Activated gamma-delta T cell treated with Interleukin-2 at 50 U/mL for 16 hours (primary cell): ENCODE measurements around the gene HABP4.
"Not testable (repeated sequence)": the region's sequence is repeated elsewhere in the genome, so short reads cannot be mapped to it uniquely, and the experiment has no call there.

Experiments used
- DNase-seq: peaks from one replicate; pipeline ENCODE4 v3.0.0-alpha.2; 2020

Gene HABP4

GRCh38 chr9:96500696-96501632 lies 51.0 kb downstream of the HABP4 start:
- DNase-seq: no peak

DNA sequence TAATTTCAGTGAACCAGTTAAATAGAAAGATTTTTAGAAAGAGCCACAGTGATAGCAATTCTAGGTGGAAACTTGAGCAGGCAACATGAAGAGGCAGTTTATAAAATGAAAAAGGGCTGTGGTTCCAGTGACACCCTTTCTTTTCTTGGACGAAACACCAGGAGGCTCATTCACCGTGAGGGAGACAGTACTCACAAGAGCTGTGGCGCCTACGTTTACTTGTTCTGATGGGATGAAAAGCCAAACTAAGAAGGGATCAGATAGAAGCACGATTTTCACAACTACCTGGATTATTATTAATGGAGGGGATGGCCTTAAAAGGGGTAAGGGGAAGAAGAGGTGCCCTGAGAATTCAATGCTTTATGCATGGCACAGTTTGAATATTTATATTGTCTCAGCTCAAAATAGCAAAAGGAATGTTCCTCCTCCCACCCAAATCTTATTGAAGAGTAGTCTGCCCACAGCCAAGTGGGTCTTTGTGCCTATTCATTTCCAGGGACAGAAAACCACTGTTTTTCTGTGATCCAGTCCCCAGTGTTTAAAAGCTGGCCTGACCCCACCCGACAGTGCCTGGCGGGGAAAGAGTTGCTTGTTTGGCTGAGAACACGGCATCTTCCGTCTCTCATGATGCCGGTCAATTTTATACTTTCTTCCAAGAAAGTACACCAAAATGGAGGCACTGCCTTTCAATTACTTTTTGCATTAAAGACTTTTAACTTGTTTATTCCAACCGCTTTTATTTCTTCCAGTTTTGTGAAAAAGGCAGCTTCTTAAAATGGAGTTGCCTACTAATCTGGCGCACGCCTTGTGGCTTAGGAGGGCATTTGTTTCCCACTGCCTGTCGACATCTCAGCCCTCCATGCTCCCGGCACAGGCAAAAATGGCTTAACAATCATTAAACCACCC lies 51.9 kb downstream of the HABP4 start:
- DNase-seq: no peak

- DNase-seq: no peak
Measured at GRCh38 chr9:96502539-96503373, 52.8 kb downstream of the HABP4 start.

DNA sequence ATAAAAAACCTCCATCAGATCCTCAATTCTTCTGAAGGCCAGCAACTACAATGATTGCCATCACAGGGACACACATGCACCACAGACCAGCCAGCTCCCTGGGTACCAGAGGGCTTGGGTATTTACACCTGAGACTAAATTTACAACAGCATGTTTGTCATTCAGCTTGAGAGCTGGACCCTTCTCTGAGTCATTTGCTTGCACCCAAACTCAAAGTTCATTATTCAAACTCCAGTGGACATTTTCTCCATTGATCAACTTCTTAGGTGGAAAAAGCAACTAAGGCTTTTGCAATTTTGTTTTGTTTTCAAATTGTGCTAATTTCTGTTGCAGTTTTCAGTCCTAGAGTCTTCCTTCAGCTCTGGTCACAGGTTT lies 53.4 kb downstream of the HABP4 start:
- not testable (repeated sequence) for DNase-seq

GRCh38 chr9:96503918-96504317 lies 53.9 kb downstream of the HABP4 start:
- no peak for DNase-seq

- no peak for DNase-seq
Measured at GRCh38 chr9:96505316-96505991, 55.5 kb downstream of the HABP4 start.

DNA sequence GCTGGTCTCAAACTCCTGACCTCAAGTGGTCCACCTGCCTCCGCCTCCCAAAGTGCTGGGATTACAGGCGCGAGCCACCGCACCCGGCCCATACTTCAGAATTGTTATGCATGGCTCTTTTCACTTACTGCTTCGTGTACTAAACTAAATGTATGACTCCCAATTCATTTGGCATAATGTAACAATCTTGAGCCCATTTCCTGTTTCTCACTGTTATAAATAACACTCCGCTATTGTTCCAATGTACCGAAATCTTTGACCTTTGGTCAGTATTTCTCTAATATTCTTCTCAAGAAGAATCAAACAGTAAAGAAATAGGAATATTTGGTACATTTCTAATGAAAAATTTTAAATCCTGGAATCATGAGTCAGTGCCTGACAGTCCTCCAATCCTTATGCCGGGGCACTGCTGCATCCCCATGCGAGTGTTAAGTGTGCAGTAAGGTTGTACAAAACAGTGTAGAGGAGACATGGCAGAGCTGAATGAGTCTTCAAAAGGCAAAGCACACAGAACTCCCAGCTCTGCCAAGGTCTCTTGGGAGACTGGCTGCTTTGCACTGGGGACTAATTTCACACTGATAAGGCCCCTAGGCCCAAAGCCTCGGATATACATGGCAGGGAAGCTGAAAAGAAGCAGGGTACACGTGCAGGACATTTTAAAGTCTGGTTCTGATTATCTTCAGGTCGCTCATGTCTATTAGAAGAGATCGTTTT lies 58.4 kb downstream of the HABP4 start:
- DNase-seq: no peak

- DNase-seq: no peak
Measured at GRCh38 chr9:96509026-96509425, 59.1 kb downstream of the HABP4 start.

DNA sequence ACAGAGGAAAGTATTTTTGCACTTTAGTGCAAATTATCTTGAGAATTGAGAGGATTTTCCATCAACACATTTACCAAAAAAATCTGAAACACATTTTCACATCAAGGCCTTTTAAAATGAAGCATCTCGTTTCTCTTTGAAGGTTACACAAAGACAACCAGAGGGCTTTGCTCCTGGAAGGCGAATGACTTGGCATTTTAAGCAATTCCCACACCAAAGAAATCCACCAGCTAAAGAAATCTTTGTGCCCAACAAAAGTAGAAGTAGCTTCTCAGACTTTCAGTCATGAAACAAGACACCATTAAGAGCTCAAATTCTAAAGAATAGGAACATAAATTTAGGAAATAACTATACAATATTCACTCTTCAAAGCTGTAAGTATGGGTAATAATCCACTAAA lies 59.9 kb downstream of the HABP4 start:
- no peak for DNase-seq

DNA sequence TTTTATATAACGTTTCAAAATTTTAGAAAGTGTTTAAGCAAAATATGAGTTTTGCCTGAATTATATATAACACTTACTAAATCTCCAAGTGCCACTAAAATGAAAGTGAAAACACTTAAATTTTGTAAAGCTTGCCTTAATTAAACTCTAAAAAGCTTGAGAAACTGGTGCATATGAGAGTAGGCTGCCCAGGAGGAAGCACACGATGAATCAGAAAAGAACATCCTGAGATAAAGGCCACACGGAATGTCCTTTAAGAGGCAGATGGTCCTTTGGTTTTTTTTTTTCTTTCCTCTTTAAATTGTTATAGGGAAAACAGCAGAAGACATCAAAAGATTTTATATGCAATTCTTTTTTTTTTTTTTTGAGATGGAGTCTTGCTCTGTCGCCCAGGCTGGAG lies 60.3 kb downstream of the HABP4 start:
- DNase-seq: no peak

DNA sequence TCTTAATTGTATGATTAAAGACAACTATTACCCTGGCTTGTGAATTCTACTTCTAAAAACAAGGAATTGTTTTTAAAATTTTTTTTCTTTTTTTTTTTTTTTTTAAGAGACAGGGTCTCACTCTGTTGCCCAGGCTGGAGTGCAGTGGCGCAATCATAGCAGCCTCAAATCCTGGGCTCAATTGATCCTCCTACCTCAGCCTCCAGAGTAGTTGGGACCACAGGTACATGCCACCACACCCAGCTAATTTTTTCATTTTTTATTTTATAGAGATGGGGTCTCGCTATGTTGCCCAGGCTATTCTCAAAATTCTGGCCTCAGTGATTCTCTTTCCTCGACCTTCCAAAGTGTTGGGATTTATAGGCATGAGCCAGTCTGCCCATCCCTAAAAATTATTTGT lies 62.3 kb downstream of the HABP4 start:
- DNase-seq: no peak

DNA sequence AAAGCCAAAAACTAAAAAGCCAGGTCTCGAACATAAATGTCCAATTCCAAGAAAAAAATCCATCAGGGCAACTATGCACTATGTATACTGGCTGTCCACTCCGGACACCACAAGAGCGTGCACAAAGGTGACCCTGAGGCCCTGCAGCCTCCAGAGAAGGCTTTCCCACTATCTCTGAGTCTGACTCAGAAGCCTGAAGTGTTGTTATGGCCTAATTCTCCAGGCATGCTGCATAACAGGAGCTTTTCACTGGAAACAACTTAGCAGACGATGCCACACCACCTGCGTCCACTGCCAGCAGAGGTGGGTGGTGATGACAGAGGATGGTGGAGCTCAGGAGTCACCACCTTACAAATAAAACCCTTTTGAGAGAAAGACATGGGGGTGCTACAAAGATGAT lies 63.7 kb downstream of the HABP4 start:
- no peak for DNase-seq

- DNase-seq: no peak
Measured at GRCh38 chr9:96514108-96514799, 64.3 kb downstream of the HABP4 start.

- no peak for DNase-seq
Measured at GRCh38 chr9:96514800-96515158, 64.8 kb downstream of the HABP4 start.

DNA sequence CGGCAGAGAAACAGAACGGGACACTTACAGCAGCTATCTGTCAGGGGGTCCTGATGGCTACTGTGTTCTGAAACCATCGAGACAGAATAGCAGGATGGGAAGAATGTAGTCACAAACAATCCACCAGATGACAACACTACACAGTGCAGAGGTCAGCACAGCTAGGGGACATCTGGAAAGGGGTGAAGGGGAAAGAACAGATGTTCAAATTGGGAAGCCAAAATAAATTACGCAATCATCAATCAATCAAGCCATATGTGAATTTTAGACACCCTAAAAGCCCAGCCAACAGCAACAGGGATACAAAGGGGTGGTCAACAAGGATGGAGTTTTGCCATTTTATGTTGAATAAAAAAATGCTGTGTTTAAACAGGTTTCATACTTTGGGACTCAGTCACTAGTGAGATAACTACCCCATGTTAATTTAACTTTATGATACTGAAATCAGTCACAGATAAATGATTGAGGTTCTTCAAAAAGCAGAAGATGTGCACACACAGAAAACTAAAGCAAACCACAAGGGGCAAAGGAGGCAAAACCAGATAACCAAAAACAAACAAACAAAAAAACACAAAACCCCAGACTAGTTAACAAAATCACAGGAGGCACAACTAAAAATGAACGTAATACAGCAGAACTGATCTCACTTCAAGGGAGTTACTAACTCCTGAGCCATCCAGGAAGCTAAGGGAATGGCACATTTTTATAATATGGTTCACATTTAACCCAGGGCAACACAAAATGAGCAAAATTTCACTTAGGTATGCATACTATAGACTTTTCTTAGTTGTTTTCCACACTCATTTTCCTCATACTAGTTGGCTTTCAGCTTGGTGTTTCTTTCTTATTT lies 65.9 kb downstream of the HABP4 start:
- no peak for DNase-seq

GRCh38 chr9:96519095-96519494 lies 69.1 kb downstream of the HABP4 start:
- DNase-seq: no peak

DNA sequence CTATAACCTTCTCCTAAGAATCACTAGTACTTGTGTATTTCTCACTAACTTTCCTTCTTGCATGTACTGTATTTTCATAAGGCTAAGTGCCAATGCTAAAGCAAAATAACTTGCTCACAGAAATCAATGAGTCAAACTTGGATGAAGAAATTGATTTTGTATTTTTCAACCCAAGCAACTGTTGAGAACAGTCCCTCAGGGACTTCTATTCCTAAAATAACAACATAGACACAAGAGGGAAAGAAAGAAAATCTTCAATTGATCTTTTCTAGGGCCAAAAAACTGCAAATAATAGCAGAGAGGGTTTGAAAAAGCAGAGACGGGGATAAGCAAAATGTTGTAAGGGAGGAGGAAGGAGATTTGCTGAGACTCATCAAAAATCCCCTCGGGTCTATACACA lies 69.8 kb downstream of the HABP4 start:
- DNase-seq: no peak

DNA sequence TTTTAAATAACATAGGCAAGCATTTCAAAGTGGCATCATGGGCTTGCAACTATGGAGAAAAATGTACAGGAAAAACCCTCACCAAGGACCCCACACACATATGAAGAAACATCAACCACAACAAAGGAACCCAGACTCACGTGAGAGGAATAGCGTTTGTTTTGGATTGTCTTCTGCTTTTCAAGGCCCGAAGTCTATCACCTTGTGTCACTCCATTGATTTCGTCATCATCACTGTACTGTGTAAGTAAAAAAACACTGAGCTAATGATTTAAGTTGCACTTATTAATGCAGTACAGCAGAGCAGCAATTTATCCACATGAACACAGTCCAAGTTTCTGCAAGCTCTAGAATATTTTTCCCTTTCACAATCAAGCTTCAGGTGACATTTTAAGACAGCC lies 72.4 kb downstream of the HABP4 start:
- DNase-seq: no peak

DNA sequence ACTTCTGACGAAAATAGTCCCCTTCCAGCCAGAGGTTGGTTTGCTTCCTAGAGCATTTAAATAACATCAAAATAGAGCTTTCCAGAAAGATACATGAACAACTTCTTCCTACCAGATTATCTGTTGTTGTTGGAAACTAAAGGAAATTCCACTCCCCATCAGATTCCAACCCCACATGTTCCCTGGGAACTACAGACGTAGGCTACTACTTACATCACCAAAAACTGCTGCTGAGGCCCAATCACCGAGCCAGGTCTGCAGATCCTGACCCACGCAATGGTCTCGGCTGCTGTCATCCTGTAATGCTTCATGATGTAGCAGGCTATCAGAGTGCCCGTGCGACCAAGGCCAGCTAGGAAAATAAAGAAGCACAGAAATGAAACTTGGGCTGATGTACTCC lies 73.4 kb downstream of the HABP4 start:
- no peak for DNase-seq

- no peak for DNase-seq
Measured at GRCh38 chr9:96524045-96524444, 74.1 kb downstream of the HABP4 start.
